Activated CD8-positive, alpha-beta T cell treated with anti-CD3 and anti-CD28 coated beads for 36 hours (primary cell): ENCODE data around the gene ODF2L. TPM values are rescaled to one million over a fixed set of nuclear protein-coding genes. Genes with fewer than 3 reads are reported as not detected.

ENCODE experiments used
- ATAC-seq: fragments of 200-7000 bp; cut with Tn5 transposase; one replicate; pipeline ENCODE4 v1.10.0; 2021; ENCODE audit warnings: mild to moderate bottlenecking, moderate library complexity
- CTCF ChIA-PET: fragments of 350-600 bp; sonication (Branson Sonifier 250); formaldehyde crosslinking; loops from one replicate; lab custom pipeline; 2021; ENCODE audit warnings: antibody characterized with exemption; lab: Charles Lee
- POLR2A ChIA-PET: fragments of 350-600 bp; sonication (Branson Sonifier 250); formaldehyde crosslinking; loops from one replicate; lab custom pipeline; 2021; ENCODE audit warnings: antibody characterized with exemption; lab: Charles Lee
- DNase-seq: peaks from one replicate; pipeline ENCODE4 v3.0.0-alpha.2; 2020
- H3K27ac Mint-ChIP-seq: one replicate; pipeline ENCODE4 v1.8.0; 2021; ENCODE audit warnings: mild to moderate bottlenecking, mixed read lengths
- H3K27me3 Mint-ChIP-seq: one replicate; pipeline ENCODE4 v1.8.0; 2021; ENCODE audit warnings: mixed read lengths
- H3K36me3 Mint-ChIP-seq: one replicate; pipeline ENCODE4 v1.8.0; 2021; ENCODE audit warnings: low read depth, mixed read lengths
- H3K4me1 Mint-ChIP-seq: one replicate; pipeline ENCODE4 v1.8.0; 2021; ENCODE audit warnings: low read depth, mixed read lengths
- H3K4me3 Mint-ChIP-seq: one replicate; pipeline ENCODE4 v1.8.0; 2021; ENCODE audit warnings: mild to moderate bottlenecking, moderate library complexity, mixed read lengths
- H3K9me3 Mint-ChIP-seq: one replicate; pipeline ENCODE4 v1.8.0; 2021; ENCODE audit warnings: mixed read lengths
- intact Hi-C: fragments of 100-400 bp; cut with micrococcal nuclease; formaldehyde crosslinking; loops from one replicate; pipeline ENCODE4 v1.10.0; 2022
- microRNA-seq: library from miRNA; unstranded; fragments of <30 nt; microRNA quantifications from one replicate; pipeline ENCODE4 v1.2.0, GENCODE V29; 2022; ENCODE audit warnings: borderline microRNAs expressed, borderline replicate concordance
- total RNA-seq, 2 experiments: library from RNA; stranded (reverse); gene quantifications; one replicate each; pipeline ENCODE4 v1.2.3, GENCODE V29; 2021
- TF ChIP-seq, protein P1 (sequence below): fragments of 200-600 bp; IDR thresholded peaks from one replicate; pipeline ENCODE4 v1.8.0; 2022; ENCODE audit warnings: antibody characterized with exemption, mild to moderate bottlenecking

ODF2L gene
- total RNA-seq, 2 experiments from 2014 or later: 21.7 to 23.8 TPM

DNA sequence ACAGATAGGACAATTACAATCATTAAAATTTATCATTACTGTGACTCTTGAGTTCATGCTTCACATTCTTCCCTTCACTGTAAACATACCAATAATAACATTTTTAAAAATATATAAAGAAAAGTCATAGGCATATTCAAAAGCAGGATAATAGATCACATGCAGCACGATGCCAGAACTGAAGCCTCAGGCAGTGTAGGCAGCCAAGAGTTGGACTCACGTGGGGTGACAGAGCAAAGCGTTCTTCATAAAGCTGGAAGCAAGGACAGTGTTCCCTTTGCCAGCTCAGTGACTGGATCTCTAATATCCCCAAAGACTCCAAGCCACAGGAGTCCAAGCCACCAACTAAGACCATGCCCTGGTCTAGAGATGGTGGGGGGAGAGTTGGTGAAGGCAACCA is 77.7 kb downstream of the ODF2L start:
- ChIA-PET POLR2A (interaction anchor here (0.6 kb wide), 1 partner anchor 176 kb away, joined by 3 read pairs; no protein-coding TSS in a partner anchor), CTCF (interaction anchor here (1.0 to 1.1 kb wide), 2 partner anchors 44 to 155 kb away, joined by 3 read pairs; no protein-coding TSS in a partner anchor)
- TF ChIP-seq, protein P1, sequence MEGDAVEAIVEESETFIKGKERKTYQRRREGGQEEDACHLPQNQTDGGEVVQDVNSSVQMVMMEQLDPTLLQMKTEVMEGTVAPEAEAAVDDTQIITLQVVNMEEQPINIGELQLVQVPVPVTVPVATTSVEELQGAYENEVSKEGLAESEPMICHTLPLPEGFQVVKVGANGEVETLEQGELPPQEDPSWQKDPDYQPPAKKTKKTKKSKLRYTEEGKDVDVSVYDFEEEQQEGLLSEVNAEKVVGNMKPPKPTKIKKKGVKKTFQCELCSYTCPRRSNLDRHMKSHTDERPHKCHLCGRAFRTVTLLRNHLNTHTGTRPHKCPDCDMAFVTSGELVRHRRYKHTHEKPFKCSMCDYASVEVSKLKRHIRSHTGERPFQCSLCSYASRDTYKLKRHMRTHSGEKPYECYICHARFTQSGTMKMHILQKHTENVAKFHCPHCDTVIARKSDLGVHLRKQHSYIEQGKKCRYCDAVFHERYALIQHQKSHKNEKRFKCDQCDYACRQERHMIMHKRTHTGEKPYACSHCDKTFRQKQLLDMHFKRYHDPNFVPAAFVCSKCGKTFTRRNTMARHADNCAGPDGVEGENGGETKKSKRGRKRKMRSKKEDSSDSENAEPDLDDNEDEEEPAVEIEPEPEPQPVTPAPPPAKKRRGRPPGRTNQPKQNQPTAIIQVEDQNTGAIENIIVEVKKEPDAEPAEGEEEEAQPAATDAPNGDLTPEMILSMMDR: no peak
- Mint-ChIP-seq H3K36me3 (no peaks in the 10 kb centered on the region), H3K4me1 (no peaks in the 10 kb centered on the region), H3K27ac (no peak overlapping the region), H3K4me3 (no peak overlapping the region), H3K9me3 (no peaks in the 10 kb centered on the region), H3K27me3 (no peaks in the 10 kb centered on the region)
- intact Hi-C loops: no loop called here
- DNase-seq (no peak), ATAC-seq (no peak)

- H3K4me3 Mint-ChIP-seq: no peak overlapping the region
- DNase-seq (no peak), ATAC-seq (no peak)
- H3K27me3 Mint-ChIP-seq: no peaks in the 10 kb centered on the region
- no peaks in the 10 kb centered on the region for H3K36me3 Mint-ChIP-seq
- ChIA-PET CTCF (interaction anchor here (1.0 kb wide), 1 partner anchor 21 kb away, joined by 3 read pairs; no protein-coding TSS in a partner anchor), POLR2A (no interaction called here)
- intact Hi-C loops: no loop called here
- H3K9me3 Mint-ChIP-seq: no peaks in the 10 kb centered on the region
- H3K27ac Mint-ChIP-seq: no peak overlapping the region
- TF ChIP-seq, protein P1: no peak
- no peaks in the 10 kb centered on the region for H3K4me1 Mint-ChIP-seq
Observed at GRCh38 chr1:86317926-86318325, 78.2 kb downstream of the ODF2L start.

DNA sequence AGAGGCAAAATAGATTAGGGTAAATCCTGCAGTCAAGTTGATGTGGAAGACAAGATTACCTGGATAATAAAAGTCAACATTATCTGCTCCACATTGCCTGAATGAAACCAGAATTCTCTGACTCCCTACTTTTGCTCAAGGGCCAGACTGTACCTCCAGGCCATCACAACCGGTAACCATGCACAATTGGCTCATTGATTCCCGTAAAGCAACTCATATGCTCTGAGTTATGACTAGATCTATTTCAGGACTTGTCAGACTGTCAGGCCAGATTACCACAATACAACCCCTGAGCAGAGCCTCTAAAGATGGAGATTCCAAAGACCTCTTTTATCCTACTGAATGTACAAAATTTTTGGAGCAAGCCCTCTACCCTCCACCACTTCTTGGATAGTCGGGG is 90.4 kb downstream of the ODF2L start:
- CTCF ChIA-PET: no interaction called here
- H3K27ac Mint-ChIP-seq: no peak overlapping the region

DNA sequence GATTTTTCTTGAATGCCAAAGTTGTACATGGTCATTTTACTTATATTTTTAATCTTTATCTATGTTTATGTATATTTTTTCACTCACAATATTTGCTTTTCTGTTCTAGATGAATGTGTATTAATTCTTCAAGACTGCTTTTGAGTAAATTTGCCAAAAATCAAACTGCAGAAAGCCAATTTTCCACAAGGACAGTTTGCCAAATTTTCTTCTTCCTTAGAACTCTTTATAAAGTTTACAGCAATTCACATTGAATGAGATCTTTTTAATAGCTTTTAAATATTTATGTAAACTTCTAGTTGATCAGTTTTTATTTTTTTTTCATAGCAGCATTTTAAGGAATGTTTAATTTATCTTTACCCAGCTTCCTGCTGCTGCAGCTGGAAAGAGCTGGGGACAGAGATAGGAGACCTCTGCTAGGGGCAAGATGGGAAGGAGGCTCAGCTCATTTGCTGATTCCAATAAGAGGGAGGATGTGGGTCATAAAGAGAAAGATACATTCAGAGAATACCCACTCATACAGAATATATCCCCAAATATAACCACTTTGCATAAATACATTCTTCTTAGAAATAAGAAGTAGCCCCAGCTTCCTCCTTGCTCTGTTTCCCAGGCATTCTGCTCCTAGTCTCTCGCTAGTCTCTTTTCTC is 93.0 kb downstream of the ODF2L start:
- intact Hi-C loops: no loop called here
- peaks cover 2% of the 10 kb centered on the region for H3K27me3 Mint-ChIP-seq
- ChIA-PET CTCF (interaction anchor here (1.6 kb wide), 1 partner anchor 77 kb away, joined by 3 read pairs; no protein-coding TSS in a partner anchor), POLR2A (no interaction called here)
- TF ChIP-seq, protein P1: no peak
- DNase-seq: no peak
- no peak for ATAC-seq
- H3K4me1 Mint-ChIP-seq: no peaks in the 10 kb centered on the region
- no peak overlapping the region for H3K4me3 Mint-ChIP-seq
- peaks cover 3% of the 10 kb centered on the region for H3K9me3 Mint-ChIP-seq
- H3K36me3 Mint-ChIP-seq: no peaks in the 10 kb centered on the region
- no peak overlapping the region for H3K27ac Mint-ChIP-seq

More for the DNA sequence above, 90.4 kb downstream of the ODF2L start:
- H3K4me1 Mint-ChIP-seq: no peaks in the 10 kb centered on the region
- TF ChIP-seq, protein P1: no peak
- ATAC-seq (no peak), DNase-seq (no peak)
- POLR2A ChIA-PET: no interaction called here
- H3K4me3 Mint-ChIP-seq: no peak overlapping the region
- no peaks in the 10 kb centered on the region for H3K9me3 Mint-ChIP-seq
- intact Hi-C loops: no loop called here
- no peaks in the 10 kb centered on the region for H3K36me3 Mint-ChIP-seq
- peaks cover 2% of the 10 kb centered on the region for H3K27me3 Mint-ChIP-seq

Small RNA genes lying within 50 kb of the gene (microRNA-seq; reads per million reads assigned to microRNA genes)
- not detected for gene MIR7856

Other genes with a start within 250 kb of the ODF2L start
- not detected for gene COL24A1, start 239.6 kb downstream of the ODF2L start, total RNA-seq
- not detected for gene CLCA2, start 27.8 kb upstream of the ODF2L start, total RNA-seq
- not detected for gene CLCA1, start 72.6 kb upstream of the ODF2L start, total RNA-seq
- gene CLCA4, start 150.8 kb upstream of the ODF2L start, total RNA-seq: not detected